ENCODE measurements around the gene TMBIM6. TPM values are rescaled to one million over a fixed set of nuclear protein-coding genes. Genes with fewer than 3 reads are reported as not detected.

Gene TMBIM6
- total RNA-seq, 1 experiment from 2014 or later: 600 TPM

GRCh38 chr12:49793620-49794019, 52.3 kb downstream of the TMBIM6 start:
- Mint-ChIP-seq H3K4me3 (ENCODE audit: low read depth, unreplicated experiment) (no peak overlapping the region), H3K4me1 (ENCODE audit: low read depth, unreplicated experiment) (no peaks in the 10 kb centered on the region), H3K36me3 (ENCODE audit: insufficient read depth, unreplicated experiment) (peaks cover 5% of the 10 kb centered on the region), H3K9me3 (ENCODE audit: low read depth, unreplicated experiment) (no peaks in the 10 kb centered on the region), H3K27ac (ENCODE audit: unreplicated experiment) (no peak overlapping the region), H3K27me3 (ENCODE audit: unreplicated experiment) (no peaks in the 10 kb centered on the region)
- no peak for DNase-seq
- no TSS peak for BruUV-seq (replicated peaks)
- intact Hi-C loops (cut with micrococcal nuclease; ENCODE audit: unreplicated experiment): no loop called here
- TF ChIP-seq CTCF (IDR thresholded peaks at IDR 0.05; ENCODE audit: unreplicated experiment): no peak
- CTCF ChIA-PET: interaction anchor here (0.5 kb wide), 1 partner anchor 34 kb away, joined by 4 read pairs; the partner anchor contains the start of gene NCKAP5L

DNA sequence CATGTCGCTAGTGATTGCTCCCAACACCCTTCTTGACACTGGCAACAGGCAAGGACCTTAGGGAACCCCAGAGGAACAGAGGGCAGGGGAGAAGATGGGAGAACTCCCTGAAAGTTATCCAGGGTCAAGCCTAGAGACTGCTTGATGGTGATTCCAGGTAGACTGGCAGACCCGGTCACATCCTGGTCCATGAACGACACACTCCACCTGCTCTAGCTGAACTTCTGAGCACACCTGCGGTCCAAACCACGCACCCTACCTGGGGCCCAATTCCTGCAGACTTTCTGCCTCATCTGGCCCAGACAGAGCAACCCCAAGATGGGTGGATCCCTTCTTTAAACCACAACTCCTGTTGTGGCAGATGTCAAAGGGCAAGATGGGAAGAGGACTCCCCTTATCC, 52.7 kb downstream of the TMBIM6 start:
- CTCF ChIA-PET: no interaction called here
- H3K4me1 Mint-ChIP-seq (ENCODE audit: low read depth, unreplicated experiment): no peaks in the 10 kb centered on the region
- intact Hi-C loops (cut with micrococcal nuclease; ENCODE audit: unreplicated experiment): no loop called here
- H3K27me3 Mint-ChIP-seq (ENCODE audit: unreplicated experiment): no peaks in the 10 kb centered on the region
- H3K27ac Mint-ChIP-seq (ENCODE audit: unreplicated experiment): no peak overlapping the region
- no peaks in the 10 kb centered on the region for H3K9me3 Mint-ChIP-seq (ENCODE audit: low read depth, unreplicated experiment)
- H3K4me3 Mint-ChIP-seq (ENCODE audit: low read depth, unreplicated experiment): no peak overlapping the region
- no peak for DNase-seq
- H3K36me3 Mint-ChIP-seq (ENCODE audit: insufficient read depth, unreplicated experiment): peaks cover 5% of the 10 kb centered on the region
- no peak for TF ChIP-seq CTCF (IDR thresholded peaks at IDR 0.05; ENCODE audit: unreplicated experiment)
- BruUV-seq (replicated peaks): no TSS peak

DNA sequence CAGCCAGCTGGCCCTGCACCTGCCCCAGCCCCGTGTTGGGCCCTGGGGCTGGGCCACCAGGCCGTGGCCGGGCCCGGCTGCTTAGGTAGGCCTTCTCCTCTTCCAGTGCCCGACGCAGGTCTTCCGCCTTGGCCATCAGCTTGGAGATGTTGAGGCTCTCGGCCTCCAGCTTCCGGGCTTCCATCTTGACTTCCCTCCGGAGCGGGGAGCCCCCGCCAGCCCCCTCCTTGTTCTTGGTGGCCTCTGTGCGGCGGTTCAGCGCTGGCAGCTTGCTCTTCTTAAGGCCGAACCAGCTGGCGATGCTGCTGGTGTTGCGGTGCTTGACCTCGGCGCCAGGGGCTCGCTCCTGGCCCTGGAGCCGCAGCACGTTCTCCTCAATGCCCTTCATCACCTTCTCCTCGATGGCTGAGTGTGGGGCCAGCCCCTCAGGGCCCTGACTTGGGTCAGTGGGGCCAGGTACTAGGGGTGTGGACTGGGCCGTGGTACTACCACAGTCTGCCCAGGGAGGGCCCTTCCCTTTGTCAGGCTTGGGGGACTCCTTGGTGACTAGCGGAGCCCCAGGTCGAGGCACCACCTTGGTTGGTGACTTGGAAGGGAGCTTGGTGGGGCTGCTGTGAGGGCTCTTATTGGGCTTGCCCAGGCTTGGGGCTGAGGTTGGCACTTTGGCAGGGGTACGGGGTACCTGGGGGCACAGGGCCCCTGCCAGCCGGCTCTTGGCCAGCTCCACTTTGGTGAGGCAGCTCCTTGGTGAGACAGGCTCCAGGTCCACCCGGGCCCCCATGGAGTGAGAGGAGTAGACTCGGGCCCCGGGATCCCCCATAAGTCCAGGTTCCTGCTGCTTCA, 53.7 kb downstream of the TMBIM6 start:
- no peaks in the 10 kb centered on the region for H3K4me1 Mint-ChIP-seq (ENCODE audit: low read depth, unreplicated experiment)
- peaks cover 10% of the 10 kb centered on the region for H3K36me3 Mint-ChIP-seq (ENCODE audit: insufficient read depth, unreplicated experiment)
- H3K27me3 Mint-ChIP-seq (ENCODE audit: unreplicated experiment): no peaks in the 10 kb centered on the region
- H3K4me3 Mint-ChIP-seq (ENCODE audit: low read depth, unreplicated experiment): no peak overlapping the region
- DNase-seq: no peak
- no TSS peak for BruUV-seq (replicated peaks)
- intact Hi-C loops (cut with micrococcal nuclease; ENCODE audit: unreplicated experiment): no loop called here
- CTCF ChIA-PET: no interaction called here
- H3K9me3 Mint-ChIP-seq (ENCODE audit: low read depth, unreplicated experiment): no peaks in the 10 kb centered on the region
- H3K27ac Mint-ChIP-seq (ENCODE audit: unreplicated experiment): no peak overlapping the region
- no peak for TF ChIP-seq CTCF (IDR thresholded peaks at IDR 0.05; ENCODE audit: unreplicated experiment)

- no peak for DNase-seq
- Mint-ChIP-seq H3K4me1 (ENCODE audit: low read depth, unreplicated experiment) (no peaks in the 10 kb centered on the region), H3K36me3 (ENCODE audit: insufficient read depth, unreplicated experiment) (peaks cover 15% of the 10 kb centered on the region), H3K27me3 (ENCODE audit: unreplicated experiment) (no peaks in the 10 kb centered on the region), H3K9me3 (ENCODE audit: low read depth, unreplicated experiment) (no peaks in the 10 kb centered on the region), H3K4me3 (ENCODE audit: low read depth, unreplicated experiment) (no peak overlapping the region), H3K27ac (ENCODE audit: unreplicated experiment) (no peak overlapping the region)
- no peak for TF ChIP-seq CTCF (IDR thresholded peaks at IDR 0.05; ENCODE audit: unreplicated experiment)
- BruUV-seq (replicated peaks): no TSS peak
- CTCF ChIA-PET: no interaction called here
- intact Hi-C loops (cut with micrococcal nuclease; ENCODE audit: unreplicated experiment): no loop called here
Measured at GRCh38 chr12:49795654-49796105, 54.3 kb downstream of the TMBIM6 start.

Data from Calu3 (cell line).